SK-N-SH (cell line): ENCODE data around the gene TJP2.

ENCODE experiments used
- CHD2 ChIP-seq: fragments of 150-350 bp; IDR thresholded peaks from 2 replicates; pipeline ENCODE4 v1.6.1; 2018; ENCODE audit warnings: low read length; ENCODE audit not compliant: partially characterized antibody
- EP300 ChIP-seq, 2 experiments: IDR thresholded peaks; 2 replicates each; pipeline versions ENCODE4 v1.4.0 to v1.6.1; 2012; ENCODE audit warnings: borderline replicate concordance in 1 of 2, low read depth in 1 of 2, low read length in 1 of 2
- NRF1 ChIP-seq: IDR thresholded peaks from 2 replicates; pipeline ENCODE4 v1.6.1; 2012; ENCODE audit warnings: low read depth, mild to moderate bottlenecking, low read length
- POLR2AphosphoS5 ChIP-seq: IDR thresholded peaks from 2 replicates; pipeline ENCODE4 v1.6.1; 2012; ENCODE audit warnings: low read depth, low read length
- REST ChIP-seq: IDR thresholded peaks from 2 replicates; pipeline ENCODE4 v1.6.1; 2012; ENCODE audit warnings: mild to moderate bottlenecking, low read depth, low read length, moderate library complexity
- TAF1 ChIP-seq: IDR thresholded peaks from 2 replicates; pipeline ENCODE4 v1.6.1; 2012; ENCODE audit warnings: low read depth, mild to moderate bottlenecking, low read length, moderate library complexity, borderline replicate concordance
- TF ChIP-seq, protein P1 (sequence below): fragments of 200-600 bp; sonication (generic); IDR thresholded peaks from 2 replicates; pipeline ENCODE4 v1.6.1; 2017; ENCODE audit warnings: antibody characterized with exemption, mild to moderate bottlenecking, moderate library complexity
- TF ChIP-seq, protein P2 (sequence below): IDR thresholded peaks from 2 replicates; pipeline ENCODE4 v1.4.0; 2012; ENCODE audit warnings: low read depth, borderline replicate concordance

GRCh38 chr9:69204326-69204725 is 30.2 kb downstream of the TJP2 start:
- TF ChIP-seq CHD2 (no peak), EP300 (IDR thresholded peaks at IDR 0.05; ENCODE audit: borderline replicate concordance in 1 of 2, low read depth in 1 of 2, low read length in 1 of 2) (no peak), REST (no peak), POLR2AphosphoS5 (no peak), TAF1 (no peak), NRF1 (no peak)
- TF ChIP-seq, protein P1, sequence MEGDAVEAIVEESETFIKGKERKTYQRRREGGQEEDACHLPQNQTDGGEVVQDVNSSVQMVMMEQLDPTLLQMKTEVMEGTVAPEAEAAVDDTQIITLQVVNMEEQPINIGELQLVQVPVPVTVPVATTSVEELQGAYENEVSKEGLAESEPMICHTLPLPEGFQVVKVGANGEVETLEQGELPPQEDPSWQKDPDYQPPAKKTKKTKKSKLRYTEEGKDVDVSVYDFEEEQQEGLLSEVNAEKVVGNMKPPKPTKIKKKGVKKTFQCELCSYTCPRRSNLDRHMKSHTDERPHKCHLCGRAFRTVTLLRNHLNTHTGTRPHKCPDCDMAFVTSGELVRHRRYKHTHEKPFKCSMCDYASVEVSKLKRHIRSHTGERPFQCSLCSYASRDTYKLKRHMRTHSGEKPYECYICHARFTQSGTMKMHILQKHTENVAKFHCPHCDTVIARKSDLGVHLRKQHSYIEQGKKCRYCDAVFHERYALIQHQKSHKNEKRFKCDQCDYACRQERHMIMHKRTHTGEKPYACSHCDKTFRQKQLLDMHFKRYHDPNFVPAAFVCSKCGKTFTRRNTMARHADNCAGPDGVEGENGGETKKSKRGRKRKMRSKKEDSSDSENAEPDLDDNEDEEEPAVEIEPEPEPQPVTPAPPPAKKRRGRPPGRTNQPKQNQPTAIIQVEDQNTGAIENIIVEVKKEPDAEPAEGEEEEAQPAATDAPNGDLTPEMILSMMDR = no peak
- TF ChIP-seq, protein P2, sequence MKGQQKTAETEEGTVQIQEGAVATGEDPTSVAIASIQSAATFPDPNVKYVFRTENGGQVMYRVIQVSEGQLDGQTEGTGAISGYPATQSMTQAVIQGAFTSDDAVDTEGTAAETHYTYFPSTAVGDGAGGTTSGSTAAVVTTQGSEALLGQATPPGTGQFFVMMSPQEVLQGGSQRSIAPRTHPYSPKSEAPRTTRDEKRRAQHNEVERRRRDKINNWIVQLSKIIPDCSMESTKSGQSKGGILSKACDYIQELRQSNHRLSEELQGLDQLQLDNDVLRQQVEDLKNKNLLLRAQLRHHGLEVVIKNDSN = no peak
